RWPE2 (cell line): ENCODE data around the gene STPG3.

ENCODE experiments used
- ATAC-seq: fragments of 200-7000 bp; cut with Tn5 transposase; 3 replicates; pipeline ENCODE4 v1.9.1; 2021; ENCODE audit warnings: low read depth
- DNase-seq: peaks from one replicate; pipeline ENCODE4 v3.0.0-alpha.2; 2020; ENCODE audit warnings: low spot score
- H3K27ac ChIP-seq: fragments of 450-650 bp; 2 replicates; pipeline ENCODE4 v1.5.1; 2017; ENCODE audit warnings: mild to moderate bottlenecking; ENCODE audit not compliant: poor library complexity, severe bottlenecking
- H3K27me3 ChIP-seq: fragments of 250-450 bp; sonication (Bioruptor Pico); 2 replicates; pipeline ENCODE4 v1.5.1; 2021; ENCODE audit warnings: mild to moderate bottlenecking, moderate library complexity; ENCODE audit not compliant: insufficient read depth, poor library complexity, severe bottlenecking
- H3K36me3 ChIP-seq: fragments of 250-450 bp; sonication (Bioruptor Pico); 2 replicates; pipeline ENCODE4 v1.5.1; 2020; ENCODE audit warnings: low read depth, mild to moderate bottlenecking, moderate library complexity
- H3K4me1 ChIP-seq: fragments of 250-450 bp; sonication (Bioruptor Pico); 2 replicates; pipeline ENCODE4 v1.5.1; 2021; ENCODE audit warnings: mild to moderate bottlenecking, moderate library complexity; ENCODE audit not compliant: insufficient read depth, poor library complexity, severe bottlenecking
- H3K4me3 ChIP-seq: fragments of 250-450 bp; sonication (Bioruptor Pico); 2 replicates; pipeline ENCODE4 v1.5.1; 2021; ENCODE audit warnings: mild to moderate bottlenecking, moderate library complexity; ENCODE audit not compliant: severe bottlenecking
- H3K9me3 ChIP-seq: fragments of 250-450 bp; sonication (Bioruptor Pico); 2 replicates; pipeline ENCODE4 v1.5.1; 2021; ENCODE audit warnings: mild to moderate bottlenecking, moderate library complexity; ENCODE audit not compliant: severe bottlenecking
- CTCF ChIP-seq: fragments of 450-650 bp; IDR thresholded peaks from one replicate; pipeline ENCODE4 v1.5.1; 2017; ENCODE audit warnings: mild to moderate bottlenecking, moderate library complexity; ENCODE audit not compliant: poor library complexity, severe bottlenecking

Gene STPG3

GRCh38 chr9:137295238-137295811 lies 44.2 kb downstream of the STPG3 start:
- Histone ChIP-seq H3K4me3 (peak overlapping the region; percentile 52), H3K4me1 (peaks cover 7% of the 10 kb centered on the region), H3K9me3 (no peaks in the 10 kb centered on the region), H3K36me3 (no peaks in the 10 kb centered on the region), H3K27ac (no peak overlapping the region), H3K27me3 (peaks cover 4% of the 10 kb centered on the region)
- DNase-seq: no peak
- ATAC-seq: peak; percentile 56
- peak; percentile 89 for TF ChIP-seq CTCF

- Histone ChIP-seq H3K9me3 (no peaks in the 10 kb centered on the region), H3K4me3 (peak overlapping the region; percentile 52), H3K4me1 (peaks cover 7% of the 10 kb centered on the region), H3K27me3 (peaks cover 4% of the 10 kb centered on the region), H3K36me3 (no peaks in the 10 kb centered on the region), H3K27ac (no peak overlapping the region)
- no peak for DNase-seq
- no peak for ATAC-seq
- TF ChIP-seq CTCF: no peak
Observed at GRCh38 chr9:137295849-137296669, 45.0 kb downstream of the STPG3 start.

GRCh38 chr9:137296670-137297664 lies 45.9 kb downstream of the STPG3 start:
- no peak for ATAC-seq
- peaks cover 4% of the 10 kb centered on the region for H3K27me3 ChIP-seq
- no peak overlapping the region for H3K27ac ChIP-seq
- H3K4me3 ChIP-seq: no peak overlapping the region
- no peak for DNase-seq
- H3K36me3 ChIP-seq: no peaks in the 10 kb centered on the region
- peaks cover 7% of the 10 kb centered on the region for H3K4me1 ChIP-seq
- H3K9me3 ChIP-seq: no peaks in the 10 kb centered on the region
- no peak for TF ChIP-seq CTCF

GRCh38 chr9:137297966-137298365 lies 46.9 kb downstream of the STPG3 start:
- no peaks in the 10 kb centered on the region for H3K9me3 ChIP-seq
- ATAC-seq (no peak), DNase-seq (no peak)
- no peak for TF ChIP-seq CTCF
- H3K4me3 ChIP-seq: no peak overlapping the region
- peaks cover 10% of the 10 kb centered on the region for H3K4me1 ChIP-seq
- no peaks in the 10 kb centered on the region for H3K36me3 ChIP-seq
- H3K27me3 ChIP-seq: peaks cover 4% of the 10 kb centered on the region
- H3K27ac ChIP-seq: no peak overlapping the region
